SH-SY5Y (cell line): ENCODE measurements around the gene FGGY.

Source experiments
- GATA2 ChIP-seq: IDR thresholded peaks from 2 replicates; pipeline ENCODE4 v1.6.1; 2011; ENCODE audit warnings: mild to moderate bottlenecking, low read depth, low read length
- GATA3 ChIP-seq: IDR thresholded peaks from 2 replicates; pipeline ENCODE4 v1.6.1; 2011; ENCODE audit warnings: low read depth, mild to moderate bottlenecking, low read length, moderate library complexity

DNA sequence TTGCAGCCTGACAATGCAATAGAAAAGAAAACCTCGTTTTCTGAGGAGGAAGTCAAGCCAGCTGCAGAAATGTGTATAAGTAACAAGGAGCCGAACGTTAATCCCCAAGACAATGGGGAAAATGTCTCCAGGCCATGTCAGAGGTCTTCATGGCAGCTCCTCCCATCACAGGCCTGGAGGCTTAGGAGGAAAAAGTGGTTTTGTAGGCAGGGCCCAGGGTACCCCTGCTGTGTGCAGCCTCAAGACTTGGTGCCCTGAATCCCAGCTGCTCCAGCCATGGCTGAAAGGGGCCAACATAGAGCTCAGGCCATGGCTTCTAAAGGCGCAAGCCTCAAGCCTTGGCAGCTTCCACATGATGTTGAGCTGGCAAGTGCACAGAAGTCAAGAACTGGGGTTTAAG, 439.9 kb downstream of the FGGY start:
- TF ChIP-seq GATA3 (no peak), GATA2 (no peak)
